Activated CD4-positive, alpha-beta T cell treated with anti-CD3 and anti-CD28 coated beads, Interleukin-2, amount 10 ng/mL, durations not matched to agents 7 days and 5 days (primary cell): Measurements from ENCODE around the gene S1PR1. TPM values are rescaled to one million over a fixed set of nuclear protein-coding genes. Genes with fewer than 3 reads are reported as not detected.
A peak's percentile ranks its signal among the peaks of the same experiment; 100 is the strongest.
"Not testable (repeated sequence)": the region's sequence is repeated elsewhere in the genome, so short reads cannot be mapped to it uniquely, and the experiment has no call there.

Source experiments
- CTCF ChIA-PET: fragments of 350-600 bp; sonication (Branson Sonifier 250); formaldehyde crosslinking; loops from one replicate; lab custom pipeline; 2021; ENCODE audit warnings: antibody characterized with exemption; lab: Charles Lee
- POLR2A ChIA-PET: fragments of 350-600 bp; sonication (Branson Sonifier 250); formaldehyde crosslinking; loops from one replicate; lab custom pipeline; 2021; ENCODE audit warnings: antibody characterized with exemption; lab: Charles Lee
- DNase-seq: peaks from one replicate; pipeline ENCODE4 v3.0.0-alpha.2; 2020
- H3K27ac Mint-ChIP-seq: one replicate; pipeline ENCODE4 v1.8.0; 2021; ENCODE audit warnings: mild to moderate bottlenecking, moderate library complexity, mixed read lengths
- H3K27me3 Mint-ChIP-seq: one replicate; pipeline ENCODE4 v1.8.0; 2021; ENCODE audit warnings: mixed read lengths
- H3K36me3 Mint-ChIP-seq: one replicate; pipeline ENCODE4 v1.8.0; 2021; ENCODE audit warnings: low read depth, mixed read lengths
- H3K4me1 Mint-ChIP-seq: one replicate; pipeline ENCODE4 v1.8.0; 2021; ENCODE audit warnings: mixed read lengths
- H3K4me3 Mint-ChIP-seq: one replicate; pipeline ENCODE4 v1.8.0; 2021; ENCODE audit warnings: mild to moderate bottlenecking, moderate library complexity, mixed read lengths
- H3K9me3 Mint-ChIP-seq: one replicate; pipeline ENCODE4 v1.8.0; 2021; ENCODE audit warnings: mixed read lengths
- total RNA-seq, 2 experiments: library from RNA; stranded (reverse); gene quantifications; one replicate each; pipeline ENCODE4 v1.2.3, GENCODE V29; 2021

Gene S1PR1
- 100 to 1,000 TPM; 177 to 209 TPM for total RNA-seq

- Mint-ChIP-seq H3K36me3 (peaks cover 79% of the 10 kb centered on the region), H3K27ac (peak within 1 kb of the TSS; percentile 99), H3K4me3 (peak within 1 kb of the TSS; percentile 98), H3K27me3 (no peaks in the 10 kb centered on the region), H3K4me1 (peaks cover 50% of the 10 kb centered on the region), H3K9me3 (no peaks in the 10 kb centered on the region)
- POLR2A ChIA-PET: interaction anchor here (0.5 to 2.2 kb wide), 7 partner anchors 37 to 309 kb away, joined by 3 to 20 read pairs (median 6); no protein-coding TSS in a partner anchor
- DNase-seq: peak; percentile 85
- CTCF ChIA-PET: interaction anchor here (0.7 to 6.3 kb wide), 17 partner anchors 9 to 316 kb away, joined by 3 to 51 read pairs (median 4); no protein-coding TSS in a partner anchor
Measured at GRCh38 chr1:101236516-101237228, at the start of gene S1PR1. TSS of gene S1PR1 (plus strand) at chr1:101237019. CDS start at chr1:101238985, 1,966 bp downstream.

- ChIA-PET CTCF (interaction anchor here (0.7 to 1.3 kb wide), 4 partner anchors 10 to 219 kb away, joined by 3 to 9 read pairs (median 3); no protein-coding TSS in a partner anchor), POLR2A (interaction anchor here (0.6 kb wide), 1 partner anchor 42 kb away, joined by 3 read pairs; no protein-coding TSS in a partner anchor)
- H3K27ac Mint-ChIP-seq: peak overlapping the region; percentile 82
- H3K9me3 Mint-ChIP-seq: peaks cover 12% of the 10 kb centered on the region
- no peaks in the 10 kb centered on the region for H3K27me3 Mint-ChIP-seq
- peaks cover 19% of the 10 kb centered on the region for H3K36me3 Mint-ChIP-seq
- no peak for DNase-seq
- H3K4me1 Mint-ChIP-seq: peaks cover 49% of the 10 kb centered on the region
- H3K4me3 Mint-ChIP-seq: peak overlapping the region; percentile 18
Measured at GRCh38 chr1:101187297-101187696, 49.5 kb upstream of the S1PR1 start.

- DNase-seq: no peak
- ChIA-PET POLR2A (no interaction called here), CTCF (interaction anchor here (1.3 kb wide), 1 partner anchor 9 kb away, joined by 3 read pairs; no protein-coding TSS in a partner anchor)
- Mint-ChIP-seq H3K9me3 (peaks cover 12% of the 10 kb centered on the region), H3K4me3 (no peak overlapping the region), H3K27me3 (no peaks in the 10 kb centered on the region), H3K36me3 (peaks cover 19% of the 10 kb centered on the region), H3K4me1 (peaks cover 40% of the 10 kb centered on the region), H3K27ac (no peak overlapping the region)
Measured at GRCh38 chr1:101188331-101188730, 48.5 kb upstream of the S1PR1 start.

GRCh38 chr1:101188968-101189367 is 47.9 kb upstream of the S1PR1 start:
- DNase-seq, POLR2A ChIA-PET, H3K4me3 Mint-ChIP-seq, H3K27me3 Mint-ChIP-seq: not testable (repeated sequence)
- CTCF ChIA-PET: interaction anchor here (1.4 kb wide), 1 partner anchor 99 kb away, joined by 4 read pairs; no protein-coding TSS in a partner anchor
- H3K9me3 Mint-ChIP-seq: peaks cover 12% of the 10 kb centered on the region
- H3K4me1 Mint-ChIP-seq: peaks cover 36% of the 10 kb centered on the region
- H3K36me3 Mint-ChIP-seq: peaks cover 19% of the 10 kb centered on the region
- H3K27ac Mint-ChIP-seq: peak overlapping the region; percentile 9

GRCh38 chr1:101190441-101190840 is 46.4 kb upstream of the S1PR1 start:
- no peak overlapping the region for H3K4me3 Mint-ChIP-seq
- ChIA-PET CTCF (interaction anchor here (1.4 to 2.4 kb wide), 3 partner anchors 9 to 98 kb away, joined by 4 to 9 read pairs (median 6); no protein-coding TSS in a partner anchor), POLR2A (no interaction called here)
- H3K4me1 Mint-ChIP-seq: peaks cover 28% of the 10 kb centered on the region
- H3K9me3 Mint-ChIP-seq: peaks cover 12% of the 10 kb centered on the region
- H3K27me3 Mint-ChIP-seq: no peaks in the 10 kb centered on the region
- H3K36me3 Mint-ChIP-seq: peaks cover 19% of the 10 kb centered on the region
- H3K27ac Mint-ChIP-seq: peak overlapping the region; percentile 3
- DNase-seq: no peak

GRCh38 chr1:101191049-101191448 is 45.8 kb upstream of the S1PR1 start:
- CTCF ChIA-PET: interaction anchor here (0.6 to 2.4 kb wide), 3 partner anchors 10 to 160 kb away, joined by 3 to 9 read pairs (median 6); no protein-coding TSS in a partner anchor
- peaks cover 16% of the 10 kb centered on the region for H3K9me3 Mint-ChIP-seq
- no peak for DNase-seq
- H3K4me3 Mint-ChIP-seq: no peak overlapping the region
- H3K36me3 Mint-ChIP-seq: peaks cover 22% of the 10 kb centered on the region
- POLR2A ChIA-PET: no interaction called here
- no peak overlapping the region for H3K27ac Mint-ChIP-seq
- H3K4me1 Mint-ChIP-seq: peaks cover 24% of the 10 kb centered on the region
- H3K27me3 Mint-ChIP-seq: no peaks in the 10 kb centered on the region

- H3K4me1 Mint-ChIP-seq: peaks cover 9% of the 10 kb centered on the region
- peaks cover 15% of the 10 kb centered on the region for H3K36me3 Mint-ChIP-seq
- H3K27ac Mint-ChIP-seq: no peak overlapping the region
- H3K27me3 Mint-ChIP-seq: no peaks in the 10 kb centered on the region
- H3K4me3 Mint-ChIP-seq: no peak overlapping the region
- ChIA-PET POLR2A (no interaction called here), CTCF (interaction anchor here (0.6 to 3.2 kb wide), 8 partner anchors 10 to 130 kb away, joined by 3 to 16 read pairs (median 4); no protein-coding TSS in a partner anchor)
- peaks cover 16% of the 10 kb centered on the region for H3K9me3 Mint-ChIP-seq
- DNase-seq: no peak
Measured at GRCh38 chr1:101193733-101194169, 43.1 kb upstream of the S1PR1 start.

GRCh38 chr1:101194746-101195145 is 42.1 kb upstream of the S1PR1 start:
- ChIA-PET CTCF (interaction anchor here (1.4 to 3.2 kb wide), 3 partner anchors 11 to 54 kb away, joined by 4 to 16 read pairs (median 6); no protein-coding TSS in a partner anchor), POLR2A (no interaction called here)
- Mint-ChIP-seq H3K4me3 (no peak overlapping the region), H3K27me3 (no peaks in the 10 kb centered on the region), H3K36me3 (peaks cover 11% of the 10 kb centered on the region), H3K27ac (no peak overlapping the region), H3K4me1 (peaks cover 16% of the 10 kb centered on the region), H3K9me3 (peaks cover 16% of the 10 kb centered on the region)
- DNase-seq: no peak

GRCh38 chr1:101196668-101197067 is 40.2 kb upstream of the S1PR1 start:
- Mint-ChIP-seq H3K4me1 (peaks cover 26% of the 10 kb centered on the region), H3K27me3 (no peaks in the 10 kb centered on the region), H3K27ac (no peak overlapping the region), H3K36me3 (peaks cover 13% of the 10 kb centered on the region), H3K4me3 (no peak overlapping the region), H3K9me3 (peaks cover 20% of the 10 kb centered on the region)
- CTCF ChIA-PET: interaction anchor here (1.4 kb wide), 1 partner anchor 9 kb away, joined by 3 read pairs; no protein-coding TSS in a partner anchor
- POLR2A ChIA-PET: no interaction called here
- DNase-seq: no peak

- DNase-seq: no peak
- no peak overlapping the region for H3K4me3 Mint-ChIP-seq
- peak overlapping the region; percentile 68 for H3K27ac Mint-ChIP-seq
- CTCF ChIA-PET: interaction anchor here (0.7 to 2.1 kb wide), 12 partner anchors 8 to 40 kb away, joined by 3 to 11 read pairs (median 4); no protein-coding TSS in a partner anchor
- H3K9me3 Mint-ChIP-seq: peaks cover 23% of the 10 kb centered on the region
- H3K36me3 Mint-ChIP-seq: peaks cover 15% of the 10 kb centered on the region
- H3K4me1 Mint-ChIP-seq: peaks cover 24% of the 10 kb centered on the region
- POLR2A ChIA-PET: interaction anchor here (0.7 to 1.4 kb wide), 2 partner anchors 37 to 40 kb away, joined by 4 to 6 read pairs; partner anchors contain the start of gene S1PR1
- no peaks in the 10 kb centered on the region for H3K27me3 Mint-ChIP-seq
Measured at GRCh38 chr1:101198842-101199636, 37.8 kb upstream of the S1PR1 start.

- CTCF ChIA-PET: interaction anchor here (1.0 to 2.1 kb wide), 6 partner anchors 14 to 39 kb away, joined by 3 to 11 read pairs (median 5); no protein-coding TSS in a partner anchor
- no peak overlapping the region for H3K4me3 Mint-ChIP-seq
- H3K27me3 Mint-ChIP-seq: no peaks in the 10 kb centered on the region
- peak overlapping the region; percentile 60 for H3K27ac Mint-ChIP-seq
- H3K4me1 Mint-ChIP-seq: peaks cover 24% of the 10 kb centered on the region
- DNase-seq: no peak
- H3K9me3 Mint-ChIP-seq: peaks cover 25% of the 10 kb centered on the region
- POLR2A ChIA-PET: interaction anchor here (0.7 to 1.4 kb wide), 2 partner anchors 37 to 39 kb away, joined by 4 to 6 read pairs; partner anchors contain the start of gene S1PR1
- peaks cover 17% of the 10 kb centered on the region for H3K36me3 Mint-ChIP-seq
Measured at GRCh38 chr1:101199637-101199982, 37.2 kb upstream of the S1PR1 start.

- ChIA-PET CTCF (interaction anchor here (1.8 kb wide), 1 partner anchor 38 kb away, joined by 4 read pairs; no protein-coding TSS in a partner anchor), POLR2A (no interaction called here)
- Mint-ChIP-seq H3K4me1 (peaks cover 28% of the 10 kb centered on the region), H3K27me3 (no peaks in the 10 kb centered on the region), H3K36me3 (peaks cover 18% of the 10 kb centered on the region), H3K9me3 (peaks cover 25% of the 10 kb centered on the region), H3K4me3 (no peak overlapping the region), H3K27ac (no peak overlapping the region)
- DNase-seq: no peak
Measured at GRCh38 chr1:101200513-101200912, 36.3 kb upstream of the S1PR1 start.
